Spleen (tissue), 11 donors: Measurements from ENCODE around the gene TBC1D21. TPM values are rescaled to one million over a fixed set of nuclear protein-coding genes. Genes with fewer than 3 reads are reported as not detected.

ENCODE experiments used
- DNase-seq: peaks from one replicate; pipeline ENCODE4 v3.0.0-alpha.2; 2020
- H3K27ac ChIP-seq, 8 donors: fragments of 200-600 bp; sonication (generic) in 7 of 8; 1 replicate in 4 of 8; 2 replicates in 4 of 8; pipeline versions ENCODE4 v1.5.0 to v1.8.0; 2016 to 2021; ENCODE audit warnings: inconsistent platforms in 4 of 8, mild to moderate bottlenecking in 4 of 8, moderate library complexity in 1 of 8
- H3K27me3 ChIP-seq, 7 donors: fragments of 200-600 bp; sonication (generic) in 6 of 7; replicated peaks in 1 of 7; 1 replicate in 4 of 7; 2 replicates in 3 of 7; pipeline versions ENCODE4 v1.5.0 to v1.8.0; 2016 to 2021; ENCODE audit warnings: inconsistent platforms in 3 of 7, mild to moderate bottlenecking in 1 of 7
- H3K36me3 ChIP-seq, 6 donors: fragments of 200-600 bp; sonication (generic) in 5 of 6; 1 replicate in 4 of 6; 2 replicates in 2 of 6; pipeline versions ENCODE4 v1.5.0 to v1.8.0; 2016 to 2021; ENCODE audit warnings: inconsistent platforms in 2 of 6
- H3K4me1 ChIP-seq, 6 donors: fragments of 200-600 bp; sonication (generic) in 5 of 6; 1 replicate in 3 of 6; 2 replicates in 3 of 6; pipeline versions ENCODE4 v1.5.0 to v1.8.0; 2016 to 2021; ENCODE audit warnings: inconsistent platforms in 3 of 6
- H3K4me3 ChIP-seq, 8 donors: fragments of 200-600 bp; sonication (generic) in 7 of 8; 1 replicate in 4 of 8; 2 replicates in 4 of 8; pipeline versions ENCODE4 v1.5.0 to v1.8.0; 2016 to 2021; ENCODE audit warnings: inconsistent platforms in 4 of 8, mild to moderate bottlenecking in 4 of 8, moderate library complexity in 2 of 8
- H3K9me3 ChIP-seq, 8 donors: fragments of 200-600 bp; sonication (generic) in 7 of 8; 1 replicate in 4 of 8; 2 replicates in 4 of 8; pipeline versions ENCODE4 v1.5.0 to v1.8.0; 2016 to 2021; ENCODE audit warnings: inconsistent platforms in 4 of 8
- POLR2A ChIP-seq, 3 donors: fragments of 450-650 bp; IDR thresholded peaks; one replicate each; pipeline ENCODE4 v1.5.1; 2017; ENCODE audit warnings: antibody characterized with exemption in 3 of 3, mild to moderate bottlenecking in 1 of 3
- POLR2AphosphoS5 ChIP-seq, 3 donors: sonication (generic); formaldehyde crosslinking; IDR thresholded peaks; one replicate each; pipeline ENCODE4 v1.5.1; 2017; ENCODE audit warnings: antibody characterized with exemption in 3 of 3
- WGBS, 5 donors: extraction: QIAGEN DNeasy Blood & Tissue Kit in 3 of 5; methylation state at CpG; one replicate each; pipeline versions ENCODE4 v1.1.5 to v1.1.7; 2013 to 2018; 5-methylcytosine and 5-hydroxymethylcytosine counted together
- intact Hi-C: fragments of 100-400 bp; cut with DNase I; formaldehyde crosslinking; loops from one replicate; pipeline ENCODE4 v1.15.0; 2023; ENCODE audit warnings: low total_unique reads
- polyA plus RNA-seq, 3 donors: library from polyadenylated mRNA; stranded (reverse); fragments of 200-250 nt; gene quantifications; one replicate each; pipeline ENCODE4 v1.2.1, GENCODE V29; 2013
- total RNA-seq, 7 donors: library from RNA; depleted of rRNA in 3 of 7; stranded (reverse); fragments of >200 nt in 3 of 7; fragmentation: NEBNext Ultra II Directional in 4 of 7; extraction: Animal tissue kit (Norgen Biotek cat#: 25700) in 4 of 7; gene quantifications; one replicate each; pipeline versions ENCODE4 v1.1.0 to v1.2.1, GENCODE V29; 2016 to 2021
- TF ChIP-seq, protein P1 (sequence below), 11 experiments: fragments of 200-600 bp in 7 of 11; fragments of 450-650 bp in 4 of 11; sonication (generic) in 4 of 11; IDR thresholded peaks in 8 of 11; conservative IDR thresholded peaks in 3 of 11; 1 replicate in 7 of 11; 2 replicates in 4 of 11; pipeline versions ENCODE4 v1.4.0 to v1.8.0; 2016 to 2021; ENCODE audit warnings: antibody characterized with exemption in 11 of 11, inconsistent platforms in 4 of 11, mild to moderate bottlenecking in 1 of 11
- donor health status: healthy with polysubstance abuse.
- donor health status: DM: no; HTN: no; CAD: no; lungs with moderate emphysema.
- donor health status: DM: no; HTN: no; CAD: no.
- donor health status: Bipolar disorder and iron deficiency.
- donor health status: healthy.
- donor health status: DM: no; HTN: no; CAD: no.
- donor health status: DM: yes; HTN: yes; CAD: no.

TBC1D21 gene
- total and polyA plus RNA-seq, 10 donors: not detected

DNA sequence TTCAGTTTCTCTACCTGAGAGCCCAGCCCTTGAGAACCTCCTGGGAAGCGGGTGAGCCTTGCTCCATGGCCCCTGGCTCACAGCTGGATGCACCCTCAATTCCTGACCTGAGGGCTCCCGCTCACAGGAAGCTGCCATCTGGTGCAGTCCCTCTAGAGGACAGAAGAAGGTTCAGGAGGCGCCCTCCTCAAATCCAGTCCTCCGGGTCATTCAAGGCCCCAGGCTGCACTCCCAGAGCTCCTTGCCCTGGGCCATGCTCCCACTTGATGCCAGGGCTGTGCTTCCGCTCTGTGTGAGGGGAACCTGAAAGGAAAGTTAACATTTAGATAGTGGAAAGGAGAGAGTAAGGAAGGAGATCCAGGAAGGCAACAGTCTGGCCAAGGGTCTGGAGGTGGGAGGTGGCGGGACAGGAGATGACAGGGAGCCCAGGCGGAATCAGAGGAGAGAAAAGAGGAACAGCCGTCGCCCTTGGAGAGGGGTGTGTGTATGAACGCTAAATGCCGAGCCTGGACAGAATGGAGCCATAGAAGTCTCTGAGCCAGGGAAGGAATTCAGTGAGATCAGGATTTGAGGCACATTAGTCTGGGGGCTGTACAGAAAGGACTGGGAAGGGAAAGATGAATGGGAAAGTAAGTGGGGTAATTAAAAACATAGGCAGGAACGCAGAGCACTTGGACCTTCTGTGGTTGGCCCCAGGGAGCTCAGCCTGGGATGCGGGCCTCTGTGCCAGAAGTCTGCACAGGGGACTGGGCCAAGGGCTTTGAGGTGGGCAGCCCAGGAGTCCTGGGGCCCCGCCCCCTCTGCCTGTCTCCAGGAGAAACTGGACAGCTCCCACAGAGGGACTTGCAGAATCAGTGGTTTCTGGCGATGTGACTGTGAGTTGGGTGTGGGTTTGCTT lies 26.1 kb downstream of the TBC1D21 start:
- intact Hi-C loops: no loop called here
- H3K36me3 ChIP-seq: no peaks in the 10 kb centered on the region
- H3K9me3 ChIP-seq: no peaks in the 10 kb centered on the region
- H3K4me3 ChIP-seq: no peak overlapping the region
- 71 to 88% (median 79%) methylated on average over 13 to 15 of the region's 15 CpGs for WGBS, 5 donors
- DNase-seq: no peak
- H3K27me3 ChIP-seq: peaks cover 0 to 10% (median 0%) of the 10 kb centered on the region in 7 donors
- H3K4me1 ChIP-seq: no peaks in the 10 kb centered on the region
- H3K27ac ChIP-seq: no peak overlapping the region
- TF ChIP-seq POLR2AphosphoS5 (IDR thresholded peaks at IDR 0.05): no peak
- TF ChIP-seq, protein P1, sequence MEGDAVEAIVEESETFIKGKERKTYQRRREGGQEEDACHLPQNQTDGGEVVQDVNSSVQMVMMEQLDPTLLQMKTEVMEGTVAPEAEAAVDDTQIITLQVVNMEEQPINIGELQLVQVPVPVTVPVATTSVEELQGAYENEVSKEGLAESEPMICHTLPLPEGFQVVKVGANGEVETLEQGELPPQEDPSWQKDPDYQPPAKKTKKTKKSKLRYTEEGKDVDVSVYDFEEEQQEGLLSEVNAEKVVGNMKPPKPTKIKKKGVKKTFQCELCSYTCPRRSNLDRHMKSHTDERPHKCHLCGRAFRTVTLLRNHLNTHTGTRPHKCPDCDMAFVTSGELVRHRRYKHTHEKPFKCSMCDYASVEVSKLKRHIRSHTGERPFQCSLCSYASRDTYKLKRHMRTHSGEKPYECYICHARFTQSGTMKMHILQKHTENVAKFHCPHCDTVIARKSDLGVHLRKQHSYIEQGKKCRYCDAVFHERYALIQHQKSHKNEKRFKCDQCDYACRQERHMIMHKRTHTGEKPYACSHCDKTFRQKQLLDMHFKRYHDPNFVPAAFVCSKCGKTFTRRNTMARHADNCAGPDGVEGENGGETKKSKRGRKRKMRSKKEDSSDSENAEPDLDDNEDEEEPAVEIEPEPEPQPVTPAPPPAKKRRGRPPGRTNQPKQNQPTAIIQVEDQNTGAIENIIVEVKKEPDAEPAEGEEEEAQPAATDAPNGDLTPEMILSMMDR (IDR thresholded peaks at IDR 0.05 in 8 of 11, conservative IDR thresholded peaks at IDR 0.05 in 3 of 11): no peak
- no peak for TF ChIP-seq POLR2A (IDR thresholded peaks at IDR 0.05)

DNA sequence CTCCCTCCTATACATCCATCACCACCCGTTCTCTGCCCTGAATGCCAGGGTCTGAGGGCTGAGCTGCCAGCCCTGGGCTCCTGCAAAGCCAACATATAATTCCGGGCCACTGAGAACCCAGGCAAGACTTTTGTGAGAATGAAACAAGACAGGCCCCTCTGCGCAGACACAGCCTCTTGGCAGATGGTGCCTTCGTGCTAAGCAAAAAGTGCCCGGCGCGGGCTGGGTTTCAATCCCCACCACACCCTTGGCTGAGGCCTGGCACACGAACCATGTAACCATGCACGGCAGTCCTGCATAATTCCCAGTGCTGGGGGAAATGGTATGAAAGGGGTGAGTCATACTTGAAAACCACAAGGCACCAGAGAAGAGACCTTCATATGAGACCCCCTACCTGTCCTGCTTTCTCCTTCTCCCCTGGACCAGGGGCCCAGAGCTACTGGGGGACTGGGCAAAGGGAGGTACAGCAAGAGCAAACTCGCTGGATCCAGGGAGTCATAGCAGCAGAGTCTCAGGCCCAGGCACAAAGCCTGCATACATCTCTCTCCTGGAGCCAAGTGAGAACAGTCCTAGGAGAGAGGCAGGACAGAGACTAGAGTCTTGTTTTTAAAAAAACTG lies 26.8 kb downstream of the TBC1D21 start:
- H3K27ac ChIP-seq: no peak overlapping the region
- TF ChIP-seq POLR2A (IDR thresholded peaks at IDR 0.05) (no peak), POLR2AphosphoS5 (IDR thresholded peaks at IDR 0.05) (no peak)
- TF ChIP-seq, protein P1 (IDR thresholded peaks at IDR 0.05 in 8 of 11, conservative IDR thresholded peaks at IDR 0.05 in 3 of 11): no peak
- 76 to 84% (median 78%) methylated on average over 6 to 10 of the region's 10 CpGs for WGBS, 5 donors
- no peaks in the 10 kb centered on the region for H3K36me3 ChIP-seq
- peaks cover 0 to 4% (median 0%) of the 10 kb centered on the region in 7 donors for H3K27me3 ChIP-seq
- H3K4me1 ChIP-seq: no peaks in the 10 kb centered on the region
- no peaks in the 10 kb centered on the region for H3K9me3 ChIP-seq
- DNase-seq: no peak
- intact Hi-C loops: no loop called here
- H3K4me3 ChIP-seq: no peak overlapping the region

GRCh38 chr15:73901126-73901810 lies 27.9 kb downstream of the TBC1D21 start:
- 82 to 96% (median 92%) methylated on average over 7 of the region's 7 CpGs for WGBS, 5 donors
- Histone ChIP-seq H3K4me1 (no peaks in the 10 kb centered on the region), H3K36me3 (no peaks in the 10 kb centered on the region), H3K27ac (no peak overlapping the region), H3K4me3 (no peak overlapping the region), H3K9me3 (no peaks in the 10 kb centered on the region), H3K27me3 (no peaks in the 10 kb centered on the region)
- TF ChIP-seq POLR2AphosphoS5 (IDR thresholded peaks at IDR 0.05) (no peak), POLR2A (IDR thresholded peaks at IDR 0.05) (no peak)
- TF ChIP-seq, protein P1 (IDR thresholded peaks at IDR 0.05 in 8 of 11, conservative IDR thresholded peaks at IDR 0.05 in 3 of 11): no peak
- no peak for DNase-seq
- intact Hi-C loops: no loop called here
